COLO668 (cell line): ENCODE data around the gene FOXN3.
"Not testable (repeated sequence)": the region's sequence is repeated elsewhere in the genome, so short reads cannot be mapped to it uniquely, and the experiment has no call there.

Experiments
- DNase-seq: peaks from one replicate; lab custom pipeline; 2025; ENCODE audit not compliant: unreplicated experiment; lab: John Stamatoyannopoulos, UW

Gene FOXN3

GRCh38 chr14:89255012-89255411 lies 162.0 kb downstream of the FOXN3 start:
- no peak for DNase-seq

- DNase-seq = no peak
These were observed 162.7 kb downstream of the FOXN3 start for GRCh38 chr14:89254166-89254909.

GRCh38 chr14:89252887-89253532 lies 164.0 kb downstream of the FOXN3 start:
- no peak for DNase-seq

- DNase-seq = no peak
These were observed 166.0 kb downstream of the FOXN3 start for GRCh38 chr14:89251061-89251460.

GRCh38 chr14:89250655-89250975 lies 166.4 kb downstream of the FOXN3 start:
- not testable (repeated sequence) for DNase-seq

GRCh38 chr14:89249972-89250654 lies 166.9 kb downstream of the FOXN3 start:
- DNase-seq = no peak

GRCh38 chr14:89249065-89249695 lies 167.9 kb downstream of the FOXN3 start:
- DNase-seq = no peak

GRCh38 chr14:89248411-89249064 lies 168.5 kb downstream of the FOXN3 start:
- no peak for DNase-seq

GRCh38 chr14:89247457-89248122 lies 169.4 kb downstream of the FOXN3 start:
- DNase-seq = peak; percentile 45

- DNase-seq = no peak
These were observed 170.7 kb downstream of the FOXN3 start for GRCh38 chr14:89246290-89246689.

GRCh38 chr14:89245802-89246201 lies 171.2 kb downstream of the FOXN3 start:
- DNase-seq = no peak

GRCh38 chr14:89244720-89245119 lies 172.3 kb downstream of the FOXN3 start:
- DNase-seq = no peak

- DNase-seq = no peak
These were observed 173.3 kb downstream of the FOXN3 start for GRCh38 chr14:89243741-89244140.

- DNase-seq = no peak
These were observed 173.7 kb downstream of the FOXN3 start for GRCh38 chr14:89243286-89243685.

- no peak for DNase-seq
These were observed 174.3 kb downstream of the FOXN3 start for GRCh38 chr14:89242652-89243279.

GRCh38 chr14:89241934-89242651 lies 174.9 kb downstream of the FOXN3 start:
- DNase-seq = peak; percentile 49

GRCh38 chr14:89241257-89241656 lies 175.8 kb downstream of the FOXN3 start:
- DNase-seq = no peak

- DNase-seq = peak; percentile 67
These were observed 176.6 kb downstream of the FOXN3 start for GRCh38 chr14:89240414-89240813.

GRCh38 chr14:89239023-89239422 lies 178.0 kb downstream of the FOXN3 start:
- no peak for DNase-seq
